HCT116 (cell line): ENCODE data around the gene IGSF3. TPM values are rescaled to one million over a fixed set of nuclear protein-coding genes. Genes with fewer than 3 reads are reported as not detected.
"Not testable (repeated sequence)": the region's sequence is repeated elsewhere in the genome, so short reads cannot be mapped to it uniquely, and the experiment has no call there.

Experiments
- ATAC-seq: fragments of 200-7000 bp; cut with Tn5 transposase; 2 replicates; pipeline ENCODE4 v1.9.1; 2020; ENCODE audit warnings: mild to moderate bottlenecking, moderate library complexity
- BruUV-seq: library from RNA; stranded (reverse); fragments of 400-500 nt; replicated peaks from 2 replicates; lab custom pipeline; 2021; lab: Mats Ljungman, UMichigan
- CTCF ChIA-PET: fragments of 300-600 bp; sonication (Branson Sonifier 250); formaldehyde crosslinking; loops from one replicate; lab custom pipeline; 2021; ENCODE audit warnings: antibody characterized with exemption; lab: Charles Lee
- POLR2A ChIA-PET: fragments of 300-600, 350-600 bp; sonication (Branson Sonifier 250); formaldehyde crosslinking; loops from one replicate; lab custom pipeline; 2021; ENCODE audit warnings: antibody characterized with exemption; lab: Charles Lee
- RAD21 ChIA-PET, 2 experiments: fragments of 300-600 bp; sonication (Branson Sonifier 250); formaldehyde crosslinking; loops; one replicate each; lab custom pipeline; 2023; ENCODE audit warnings: low total read pairs in 2 of 2; ENCODE audit not compliant: uncharacterized antibody in 2 of 2, unreplicated experiment in 2 of 2, low non-redundant PET in 1 of 2; lab: Charles Lee
- DNase-seq: peaks from one replicate; pipeline ENCODE4 v3.0.0-alpha.2; 2010; ENCODE audit warnings: low read depth, low spot score
- H2AFZ ChIP-seq: fragments of 200-600 bp; shearing (Covaris generic), sonication (generic); 2 replicates; pipeline ENCODE4 v1.6.1; 2017; ENCODE audit warnings: low read depth, mixed run types, mixed read lengths, antibody characterized with exemption, low read length; ENCODE audit not compliant: poor library complexity, severe bottlenecking
- H3K27ac ChIP-seq: 2 replicates; pipeline ENCODE4 v1.5.1; 2012; ENCODE audit warnings: low read depth, low read length
- H3K27me3 ChIP-seq: fragments of 200-600 bp; sonication (generic); 2 replicates; pipeline ENCODE4 v1.6.1; 2016; ENCODE audit warnings: mixed run types, low read length, mixed read lengths; ENCODE audit not compliant: insufficient read depth
- H3K36me3 ChIP-seq, 2 experiments: fragments of 200-500 bp in 1 of 2; fragments of 200-600 bp in 1 of 2; sonication (Bioruptor generic) in 1 of 2; sonication (generic) in 1 of 2; 2 replicates each; pipeline versions ENCODE4 v1.5.1 to v1.6.1; 2014 to 2016; ENCODE audit warnings: low read length in 2 of 2, inconsistent platforms in 1 of 2, mixed read lengths in 1 of 2, mixed run types in 1 of 2; ENCODE audit not compliant: insufficient read depth in 2 of 2, control insufficient read depth in 1 of 2
- H3K4me1 ChIP-seq, 2 experiments: fragments of 200-600 bp in 1 of 2; sonication (generic) in 1 of 2; 2 replicates each; pipeline versions ENCODE4 v1.5.1 to v1.6.1; 2012 to 2017; ENCODE audit warnings: low read length in 2 of 2, inconsistent platforms in 1 of 2, mild to moderate bottlenecking in 1 of 2, mixed read lengths in 1 of 2, mixed run types in 1 of 2, moderate library complexity in 1 of 2; ENCODE audit not compliant: insufficient read depth in 2 of 2, control insufficient read depth in 1 of 2
- H3K4me2 ChIP-seq: fragments of 200-600 bp; sonication (generic); 2 replicates; pipeline ENCODE4 v1.6.1; 2017; ENCODE audit warnings: mixed run types, low read length, mixed read lengths
- H3K4me3 ChIP-seq, 2 experiments: fragments of 200-600 bp in 1 of 2; sonication (generic) in 1 of 2; replicated peaks in 1 of 2; 2 replicates each; pipeline ENCODE4 v1.5.1; 2011 to 2016; ENCODE audit warnings: low read length in 2 of 2, control low read depth in 1 of 2, low read depth in 1 of 2, mild to moderate bottlenecking in 1 of 2, mixed read lengths in 1 of 2, mixed run types in 1 of 2
- H3K79me2 ChIP-seq: fragments of 200-600 bp; sonication (generic); 2 replicates; pipeline ENCODE4 v1.6.1; 2017; ENCODE audit warnings: mild to moderate bottlenecking, mixed run types, low read length, moderate library complexity, mixed read lengths; ENCODE audit not compliant: insufficient read depth
- H3K9ac ChIP-seq: fragments of 200-600 bp; sonication (generic); 2 replicates; pipeline ENCODE4 v1.6.1; 2016; ENCODE audit warnings: low read length, mixed read lengths
- H3K9me2 ChIP-seq: fragments of 200-600 bp; sonication (generic), shearing (Covaris generic); 2 replicates; pipeline ENCODE4 v1.6.1; 2017; ENCODE audit warnings: mixed run types, mild to moderate bottlenecking, moderate library complexity; ENCODE audit not compliant: insufficient read depth
- H3K9me3 ChIP-seq, 2 experiments: fragments of 200-500 bp in 1 of 2; fragments of 200-600 bp in 1 of 2; sonication (Bioruptor generic) in 1 of 2; sonication (generic) in 1 of 2; 2 replicates each; pipeline ENCODE4 v1.6.1; 2014 to 2017; ENCODE audit warnings: low read length in 2 of 2, mixed read lengths in 2 of 2, inconsistent platforms in 1 of 2, low read depth in 1 of 2, mild to moderate bottlenecking in 1 of 2, mixed run types in 1 of 2, moderate library complexity in 1 of 2; ENCODE audit not compliant: control insufficient read depth in 1 of 2, insufficient read depth in 1 of 2
- H4K20me1 ChIP-seq: fragments of 200-600 bp; sonication (generic), shearing (Covaris generic); 2 replicates; pipeline ENCODE4 v1.6.1; 2017; ENCODE audit warnings: mixed run types, mild to moderate bottlenecking, moderate library complexity; ENCODE audit not compliant: insufficient read depth
- intact Hi-C: fragments of 100-400 bp; cut with micrococcal nuclease; formaldehyde crosslinking; loops from 2 replicates; pipeline ENCODE4 v1.10.0; 2022
- total RNA-seq: library from RNA; stranded (reverse); gene quantifications from one replicate; pipeline ENCODE4 v1.2.1, GENCODE V29; 2021; ENCODE audit not compliant: unreplicated experiment

IGSF3 gene
- total RNA-seq, 1 experiment from 2014 or later: 18.6 TPM

DNA sequence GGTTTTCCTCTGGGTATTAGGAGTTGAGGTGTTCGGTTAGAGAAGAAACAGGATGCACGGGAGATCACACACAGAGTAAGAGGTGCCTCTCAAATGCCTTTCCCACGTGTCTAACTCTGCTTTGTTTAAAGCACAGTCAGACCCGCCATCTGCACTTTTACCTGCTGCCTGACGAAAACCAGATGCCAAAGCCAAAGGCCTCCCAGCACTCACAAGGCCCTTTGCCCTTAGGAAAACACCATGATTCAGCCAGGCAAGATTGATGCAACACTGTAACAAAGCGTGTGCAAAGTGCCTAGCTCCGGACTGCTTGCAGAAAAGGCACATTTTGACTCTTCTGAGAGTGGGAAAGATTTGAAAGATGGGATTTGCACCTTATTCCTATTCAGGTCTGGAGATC is 19.2 kb downstream of the IGSF3 start:
- CTCF ChIA-PET, H3K9ac ChIP-seq, H3K27ac ChIP-seq, H3K36me3 ChIP-seq, H3K4me1 ChIP-seq, H3K4me3 ChIP-seq, ATAC-seq, DNase-seq, RAD21 ChIA-PET, H3K27me3 ChIP-seq, H3K9me2 ChIP-seq, H3K4me2 ChIP-seq, H3K9me3 ChIP-seq, POLR2A ChIA-PET, H2AFZ ChIP-seq, intact Hi-C loops, BruUV-seq, H3K79me2 ChIP-seq, H4K20me1 ChIP-seq: not testable (repeated sequence)

DNA sequence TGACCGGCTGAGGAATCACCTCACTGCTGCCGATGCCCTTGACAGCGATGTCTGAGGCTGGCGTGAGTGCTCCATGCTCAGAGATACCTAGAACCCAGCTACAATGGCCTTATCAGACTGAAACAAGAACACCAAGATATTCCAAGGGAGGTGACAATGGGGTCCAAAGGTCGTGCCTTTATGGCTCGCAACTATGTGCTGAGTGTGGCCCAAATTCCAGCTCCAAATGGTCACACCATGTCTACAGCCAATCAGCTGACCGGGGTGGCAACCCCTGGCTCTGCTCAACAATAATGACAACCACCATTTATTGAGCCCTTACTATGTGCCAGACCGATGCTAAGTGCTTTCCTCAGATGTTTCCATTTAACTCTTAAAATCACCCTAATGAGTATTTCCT is 20.3 kb downstream of the IGSF3 start:
- H3K27me3 ChIP-seq, intact Hi-C loops, H3K9me3 ChIP-seq, DNase-seq, ATAC-seq, H3K27ac ChIP-seq, H3K4me2 ChIP-seq, POLR2A ChIA-PET, RAD21 ChIA-PET, H3K9ac ChIP-seq, H3K79me2 ChIP-seq, H4K20me1 ChIP-seq, H3K36me3 ChIP-seq, BruUV-seq, H3K4me3 ChIP-seq, H3K9me2 ChIP-seq, CTCF ChIA-PET, H2AFZ ChIP-seq: not testable (repeated sequence)
- H3K4me1 ChIP-seq: peaks cover 17 to 21% of the 10 kb centered on the region in 2 experiments

DNA sequence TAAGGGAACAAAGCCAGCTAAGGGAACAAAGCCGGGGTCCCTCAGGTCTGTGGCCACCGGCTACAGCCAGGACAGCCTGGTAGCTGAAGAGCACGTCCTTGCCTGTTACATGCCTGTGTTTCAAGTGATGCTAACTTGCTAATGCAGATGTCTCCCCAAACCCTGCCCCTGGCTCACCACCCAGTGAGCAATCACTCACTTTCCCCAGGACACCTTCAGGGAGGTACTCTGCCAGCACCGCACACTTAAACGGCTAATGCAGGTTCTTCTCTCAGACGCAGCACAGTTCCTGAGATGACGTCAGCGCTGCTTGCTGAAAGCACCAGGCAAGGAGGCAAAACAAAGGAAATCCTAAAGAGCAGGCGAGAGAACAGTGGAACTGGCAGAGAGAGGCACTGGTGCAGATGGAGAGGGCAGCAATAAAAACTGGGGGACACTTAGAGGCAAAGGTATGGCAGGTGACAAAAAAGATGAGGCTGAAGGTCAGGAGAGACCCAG is 20.8 kb downstream of the IGSF3 start:
- H3K4me3 ChIP-seq, H2AFZ ChIP-seq, H4K20me1 ChIP-seq, POLR2A ChIA-PET, ATAC-seq, DNase-seq, H3K36me3 ChIP-seq, H3K79me2 ChIP-seq, RAD21 ChIA-PET, H3K9me3 ChIP-seq, H3K27ac ChIP-seq, BruUV-seq, H3K27me3 ChIP-seq, H3K4me2 ChIP-seq, H3K9me2 ChIP-seq, intact Hi-C loops, CTCF ChIA-PET, H3K9ac ChIP-seq: not testable (repeated sequence)
- H3K4me1 ChIP-seq: peaks cover 22 to 25% of the 10 kb centered on the region in 2 experiments

DNA sequence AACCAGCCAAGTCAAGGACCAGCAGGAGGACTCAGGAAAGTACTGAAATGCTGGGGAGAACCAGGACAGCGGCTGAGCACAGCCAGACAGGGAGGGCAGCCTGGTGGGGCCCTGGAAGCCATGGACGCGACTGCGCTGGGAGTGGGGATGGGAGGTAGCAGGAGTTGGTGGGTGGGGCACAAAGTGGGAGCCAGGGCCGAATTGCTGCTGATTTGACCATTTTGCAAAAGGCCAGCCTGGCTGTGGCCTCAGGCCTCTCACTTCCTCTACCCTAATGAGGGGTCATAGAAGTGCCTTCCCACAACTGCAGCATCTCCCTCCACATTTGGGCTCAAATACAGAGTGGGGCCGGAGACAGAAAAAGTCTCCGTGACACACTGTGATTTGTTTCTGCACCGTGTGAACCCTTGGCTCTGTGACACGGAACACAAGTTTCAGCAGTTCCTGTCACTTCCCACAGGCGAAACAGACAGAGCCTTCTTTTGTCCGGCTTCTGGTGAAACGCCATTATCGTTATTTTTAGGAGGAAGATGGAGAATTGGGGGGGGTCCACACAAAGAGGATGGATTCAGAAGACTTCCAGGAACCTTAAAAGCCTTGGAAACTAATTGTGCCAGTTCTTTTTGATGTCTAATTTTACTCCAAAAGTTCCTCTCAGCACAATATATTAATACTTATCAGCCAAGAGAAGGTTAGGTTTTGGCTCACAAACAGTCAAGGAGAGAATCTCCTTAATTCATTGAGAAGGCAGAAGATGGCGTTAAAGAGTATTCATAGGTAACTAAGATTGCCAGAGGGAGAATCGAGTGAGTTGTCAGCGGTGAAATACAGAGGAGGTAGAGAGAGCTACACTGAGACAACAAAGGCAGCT is 21.5 kb downstream of the IGSF3 start:
- ATAC-seq, H3K27ac ChIP-seq, DNase-seq, H3K9ac ChIP-seq, H2AFZ ChIP-seq, intact Hi-C loops, H3K4me2 ChIP-seq, H4K20me1 ChIP-seq, BruUV-seq, H3K9me3 ChIP-seq, H3K79me2 ChIP-seq, H3K27me3 ChIP-seq, H3K9me2 ChIP-seq, H3K36me3 ChIP-seq, RAD21 ChIA-PET, CTCF ChIA-PET, POLR2A ChIA-PET, H3K4me3 ChIP-seq: not testable (repeated sequence)
- H3K4me1 ChIP-seq: peaks cover 27 to 29% of the 10 kb centered on the region in 2 experiments
